ENCODE data around the gene ECEL1. TPM values are rescaled to one million over a fixed set of nuclear protein-coding genes. Genes with fewer than 3 reads are reported as not detected.

Gene ECEL1
- total RNA-seq, 6 experiments from 2014 or later = 0.22 to 1.3 (median 0.83) TPM; not detected in 2

- H3K27me3 ChIP-seq = peaks cover 14 to 27% of the 10 kb centered on the region in 2 donors
- ATAC-seq (no peak), DNase-seq (no peak)
- no peaks in the 10 kb centered on the region for H3K9me3 ChIP-seq
- no peak overlapping the region for H3K4me3 ChIP-seq
- H3K4me1 ChIP-seq = peaks cover 0 to 20% (median 0%) of the 10 kb centered on the region in 4 donors
- WGBS (ENCODE audit: insufficient coverage, low coverage, low lambda C conversion rate, missing lambda C conversion rate) = 65% methylated on average over 6 of the region's 13 CpGs
- H3K27ac ChIP-seq = no peak overlapping the region
- TF ChIP-seq CTCF (IDR thresholded peaks at IDR 0.05) (no peak), POLR2A (IDR thresholded peaks at IDR 0.05) (no peak)
- intact Hi-C loops (cut with DNase I) = loop anchor here in 1 of 2 donors (10.0 kb wide), 2 partner anchors 92 to 622 kb away; no protein-coding TSS in a partner anchor
- no peaks in the 10 kb centered on the region for H3K36me3 ChIP-seq
Observed at GRCh38 chr2:232526372-232526941, 38.8 kb upstream of the ECEL1 start.

GRCh38 chr2:232525791-232526371 lies 38.2 kb upstream of the ECEL1 start, which contains the start of gene CHRND:
Gene CHRND, plus strand, starts transcription at chr2:232526160. Its CDS starts 56 bp downstream, at chr2:232526216.
- H3K9me3 ChIP-seq = no peaks in the 10 kb centered on the region
- no peak within 1 kb of the TSS for H3K27ac ChIP-seq
- H3K4me3 ChIP-seq = no peak within 1 kb of the TSS
- no peaks in the 10 kb centered on the region for H3K36me3 ChIP-seq
- WGBS (ENCODE audit: insufficient coverage, low coverage, low lambda C conversion rate, missing lambda C conversion rate) = 7% methylated on average over 9 of the region's 18 CpGs
- TF ChIP-seq POLR2A (IDR thresholded peaks at IDR 0.05) (no peak), CTCF (IDR thresholded peaks at IDR 0.05) (no peak)
- H3K27me3 ChIP-seq = peaks cover 14 to 27% of the 10 kb centered on the region in 2 donors
- no peak for DNase-seq
- no peak for ATAC-seq
- intact Hi-C loops (cut with DNase I) = loop anchor here in 1 of 2 donors (10.0 kb wide), 2 partner anchors 91 to 621 kb away; no protein-coding TSS in a partner anchor
- peaks cover 0 to 20% (median 0%) of the 10 kb centered on the region in 4 donors for H3K4me1 ChIP-seq

- TF ChIP-seq CTCF (IDR thresholded peaks at IDR 0.05) (no peak), POLR2A (IDR thresholded peaks at IDR 0.05) (no peak)
- Histone ChIP-seq H3K4me3 (no peak overlapping the region), H3K9me3 (no peaks in the 10 kb centered on the region), H3K27ac (no peak overlapping the region), H3K4me1 (peaks cover 0 to 20% (median 0%) of the 10 kb centered on the region in 4 donors), H3K36me3 (no peaks in the 10 kb centered on the region), H3K27me3 (peaks cover 14 to 27% of the 10 kb centered on the region in 2 donors)
- ATAC-seq = no peak
- intact Hi-C loops (cut with DNase I) = loop anchor here in 1 of 2 donors (10.0 kb wide), 2 partner anchors 90 to 620 kb away; no protein-coding TSS in a partner anchor
- DNase-seq = no peak
- WGBS (ENCODE audit: insufficient coverage, low coverage, low lambda C conversion rate, missing lambda C conversion rate) = no CpG with 5 or more reads among the region's 14 CpGs
Observed at GRCh38 chr2:232525199-232525598, 37.6 kb upstream of the ECEL1 start.

GRCh38 chr2:232524771-232525170 lies 37.1 kb upstream of the ECEL1 start:
- DNase-seq (no peak), ATAC-seq (no peak)
- intact Hi-C loops (cut with DNase I) = loop anchor here in 1 of 2 donors (10.0 kb wide), 2 partner anchors 90 to 620 kb away; no protein-coding TSS in a partner anchor
- no peak for TF ChIP-seq CTCF (IDR thresholded peaks at IDR 0.05)
- TF ChIP-seq POLR2A (IDR thresholded peaks at IDR 0.05) = no peak
- H3K27me3 ChIP-seq = peaks cover 14 to 27% of the 10 kb centered on the region in 2 donors
- H3K36me3 ChIP-seq = no peaks in the 10 kb centered on the region
- 67% methylated on average over 2 of the region's 6 CpGs for WGBS (ENCODE audit: insufficient coverage, low coverage, low lambda C conversion rate, missing lambda C conversion rate)
- H3K4me3 ChIP-seq = no peak overlapping the region
- no peak overlapping the region for H3K27ac ChIP-seq
- H3K4me1 ChIP-seq = peaks cover 0 to 20% (median 0%) of the 10 kb centered on the region in 4 donors
- H3K9me3 ChIP-seq = no peaks in the 10 kb centered on the region

All from right lobe of liver (tissue), 6 donors.